Stimulated activated CD8-positive, alpha-beta memory T cell treated with anti-CD3 and anti-CD28 coated beads, Interleukin-2, amount 100 ng/mL, for 48 hours (primary cell): ENCODE measurements around the gene MIR17HG.
A peak's percentile ranks its signal among the peaks of the same experiment; 100 is the strongest.
"Not testable (repeated sequence)": the region's sequence is repeated elsewhere in the genome, so short reads cannot be mapped to it uniquely, and the experiment has no call there.

Experiments
- DNase-seq, 2 donors: peaks; one replicate each; pipeline ENCODE4 v3.0.0-alpha.2; 2020; ENCODE audit warnings: low read depth in 2 of 2

Gene MIR17HG

GRCh38 chr13:91347996-91348905 is 764 bp downstream of the MIR17HG start:
- DNase-seq = peak; percentile 40 to 53

GRCh38 chr13:91348906-91349435 is 1.5 kb downstream of the MIR17HG start:
- DNase-seq = peak; percentile 87 to 88

GRCh38 chr13:91349992-91350911 is 2.8 kb downstream of the MIR17HG start:
- no peak for DNase-seq

GRCh38 chr13:91351123-91351522 is 3.6 kb downstream of the MIR17HG start:
- DNase-seq = no peak

- DNase-seq = no peak
These were observed 4.5 kb downstream of the MIR17HG start for GRCh38 chr13:91351980-91352379.

- not testable (repeated sequence) for DNase-seq
These were observed 5.4 kb downstream of the MIR17HG start for GRCh38 chr13:91352891-91353290.

GRCh38 chr13:91353494-91353893 is 6.0 kb downstream of the MIR17HG start:
- no peak for DNase-seq

- DNase-seq = no peak
These were observed 7.8 kb downstream of the MIR17HG start for GRCh38 chr13:91355099-91355825.

- no peak for DNase-seq
These were observed 8.6 kb downstream of the MIR17HG start for GRCh38 chr13:91355826-91356710.

- no peak for DNase-seq
These were observed 9.6 kb downstream of the MIR17HG start for GRCh38 chr13:91356919-91357612.

GRCh38 chr13:91357613-91358386 is 10.3 kb downstream of the MIR17HG start:
- DNase-seq = no peak

GRCh38 chr13:91358387-91358782 is 10.9 kb downstream of the MIR17HG start:
- DNase-seq = no peak

- DNase-seq = no peak
These were observed 11.6 kb downstream of the MIR17HG start for GRCh38 chr13:91359111-91359510.

GRCh38 chr13:91359631-91360030 is 12.1 kb downstream of the MIR17HG start:
- no peak for DNase-seq

GRCh38 chr13:91360246-91360751 is 12.8 kb downstream of the MIR17HG start:
- DNase-seq = no peak

- DNase-seq = no peak
These were observed 14.3 kb downstream of the MIR17HG start for GRCh38 chr13:91361755-91362271.

- DNase-seq = no peak
These were observed 15.4 kb downstream of the MIR17HG start for GRCh38 chr13:91362908-91363307.

GRCh38 chr13:91368101-91368500 is 20.6 kb downstream of the MIR17HG start:
- no peak for DNase-seq
